ENCODE results near the gene DGUOK. TPM values are rescaled to one million over a fixed set of nuclear protein-coding genes. Genes with fewer than 3 reads are reported as not detected.

Gene DGUOK
- total and polyA plus RNA-seq, 12 donors, result 40.0 to 112 (median 60.0) TPM

DNA sequence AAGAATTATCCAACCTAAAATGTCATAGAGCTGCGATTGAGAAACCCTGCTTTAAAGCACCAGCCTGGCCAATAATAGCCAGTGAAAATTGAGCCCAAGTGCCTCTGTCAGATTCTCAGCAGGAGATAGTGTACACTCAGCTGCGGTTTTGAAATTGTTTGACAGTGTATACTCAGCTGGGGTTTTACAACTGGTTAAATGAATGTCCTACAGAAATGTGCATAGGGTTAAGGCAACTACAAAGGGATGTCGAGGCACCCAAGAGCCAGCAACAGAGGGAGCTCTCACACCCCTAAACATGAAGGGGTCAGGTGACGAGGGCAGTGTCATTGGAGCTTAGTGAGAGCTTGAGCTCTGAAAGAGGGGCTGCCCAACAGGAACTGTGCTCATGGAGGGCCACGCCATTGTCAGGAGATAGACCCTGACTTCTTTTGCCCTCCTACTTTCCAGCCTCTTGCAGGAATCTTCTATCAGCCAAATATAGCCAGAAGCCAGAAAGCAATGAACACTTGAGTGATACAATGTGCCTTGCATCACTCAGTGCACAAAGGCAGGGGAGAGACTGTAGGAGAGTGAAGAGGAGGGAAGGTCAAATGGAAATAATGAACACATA, 18.7 kb upstream of the DGUOK start:
- TF ChIP-seq, protein P1, sequence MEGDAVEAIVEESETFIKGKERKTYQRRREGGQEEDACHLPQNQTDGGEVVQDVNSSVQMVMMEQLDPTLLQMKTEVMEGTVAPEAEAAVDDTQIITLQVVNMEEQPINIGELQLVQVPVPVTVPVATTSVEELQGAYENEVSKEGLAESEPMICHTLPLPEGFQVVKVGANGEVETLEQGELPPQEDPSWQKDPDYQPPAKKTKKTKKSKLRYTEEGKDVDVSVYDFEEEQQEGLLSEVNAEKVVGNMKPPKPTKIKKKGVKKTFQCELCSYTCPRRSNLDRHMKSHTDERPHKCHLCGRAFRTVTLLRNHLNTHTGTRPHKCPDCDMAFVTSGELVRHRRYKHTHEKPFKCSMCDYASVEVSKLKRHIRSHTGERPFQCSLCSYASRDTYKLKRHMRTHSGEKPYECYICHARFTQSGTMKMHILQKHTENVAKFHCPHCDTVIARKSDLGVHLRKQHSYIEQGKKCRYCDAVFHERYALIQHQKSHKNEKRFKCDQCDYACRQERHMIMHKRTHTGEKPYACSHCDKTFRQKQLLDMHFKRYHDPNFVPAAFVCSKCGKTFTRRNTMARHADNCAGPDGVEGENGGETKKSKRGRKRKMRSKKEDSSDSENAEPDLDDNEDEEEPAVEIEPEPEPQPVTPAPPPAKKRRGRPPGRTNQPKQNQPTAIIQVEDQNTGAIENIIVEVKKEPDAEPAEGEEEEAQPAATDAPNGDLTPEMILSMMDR (IDR thresholded peaks at IDR 0.05), result peak in 3 of 6 experiments; percentile 13 to 33 (median 21)
- TF ChIP-seq POLR2A (IDR thresholded peaks at IDR 0.05), result no peak
- DNase-seq, result peak in 2 of 7 donors; percentile 26 to 29
- WGBS, 4 donors, result 53 to 59% (median 57%) methylated on average over 5 of the region's 5 CpGs
- no peak overlapping the region for H3K27ac ChIP-seq
- H3K36me3 ChIP-seq (replicated peaks in 1 of 2), result no peaks in the 10 kb centered on the region
- no peaks in the 10 kb centered on the region for H3K27me3 ChIP-seq
- no peak overlapping the region for H3K4me3 ChIP-seq
- H3K9me3 ChIP-seq (replicated peaks in 1 of 3), result no peaks in the 10 kb centered on the region
- no peaks in the 10 kb centered on the region for H3K4me1 ChIP-seq (replicated peaks in 1 of 2)
- intact Hi-C loops (cut with DNase I), result no loop called here

DNA sequence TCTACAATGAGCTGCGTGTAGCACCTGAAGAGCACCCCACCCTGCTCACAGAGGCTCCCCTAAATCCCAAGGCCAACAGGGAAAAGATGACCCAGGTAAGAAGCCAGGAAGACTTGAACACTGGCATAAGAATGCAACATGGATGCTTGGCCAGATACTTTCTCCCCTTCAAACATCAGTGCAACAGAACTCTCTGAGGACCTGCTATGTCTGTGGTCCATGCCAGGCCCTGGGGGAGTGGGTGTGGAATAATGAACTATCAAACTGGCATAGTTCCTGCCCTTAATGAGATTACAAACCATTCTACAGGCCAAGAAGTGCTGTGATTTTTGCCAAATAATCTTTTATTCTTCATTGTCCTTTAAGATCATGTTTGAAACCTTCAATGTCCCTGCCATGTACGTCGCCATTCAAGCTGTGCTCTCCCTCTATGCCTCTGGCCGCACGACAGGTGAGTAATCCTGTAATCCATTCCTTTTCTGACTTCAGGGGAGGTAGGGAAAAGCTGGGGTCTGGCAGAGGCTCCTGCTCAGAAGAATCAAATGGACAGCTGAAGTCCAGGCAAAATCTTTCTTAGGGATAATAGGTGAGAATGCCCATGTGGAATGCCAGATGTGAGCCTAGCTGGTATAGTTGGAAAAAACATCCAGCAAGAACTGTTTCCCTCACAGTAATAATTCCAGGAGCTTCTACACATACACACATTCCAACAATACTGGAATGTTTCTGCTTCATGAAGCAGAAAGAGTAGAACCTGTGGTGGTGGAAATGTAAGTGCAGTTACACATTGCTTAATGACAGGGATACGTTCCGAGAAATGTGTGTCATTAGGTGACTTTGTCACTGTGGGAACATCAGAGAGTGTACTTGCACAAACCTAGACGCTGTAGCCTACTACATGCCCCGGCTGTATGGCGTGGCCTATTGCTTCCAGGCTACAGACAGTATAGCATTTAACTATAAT, 17.7 kb upstream of the DGUOK start:
- no peaks in the 10 kb centered on the region for H3K4me1 ChIP-seq (replicated peaks in 1 of 2)
- intact Hi-C loops (cut with DNase I), result no loop called here
- no peak for TF ChIP-seq POLR2A (IDR thresholded peaks at IDR 0.05)
- TF ChIP-seq, protein P1 (IDR thresholded peaks at IDR 0.05), result no peak
- H3K27ac ChIP-seq, result no peak overlapping the region
- no peak overlapping the region for H3K4me3 ChIP-seq
- H3K36me3 ChIP-seq (replicated peaks in 1 of 2), result no peaks in the 10 kb centered on the region
- H3K27me3 ChIP-seq, result no peaks in the 10 kb centered on the region
- DNase-seq, result no peak
- 76 to 85% (median 84%) methylated on average over 10 of the region's 10 CpGs for WGBS, 4 donors
- H3K9me3 ChIP-seq (replicated peaks in 1 of 3), result no peaks in the 10 kb centered on the region

DNA sequence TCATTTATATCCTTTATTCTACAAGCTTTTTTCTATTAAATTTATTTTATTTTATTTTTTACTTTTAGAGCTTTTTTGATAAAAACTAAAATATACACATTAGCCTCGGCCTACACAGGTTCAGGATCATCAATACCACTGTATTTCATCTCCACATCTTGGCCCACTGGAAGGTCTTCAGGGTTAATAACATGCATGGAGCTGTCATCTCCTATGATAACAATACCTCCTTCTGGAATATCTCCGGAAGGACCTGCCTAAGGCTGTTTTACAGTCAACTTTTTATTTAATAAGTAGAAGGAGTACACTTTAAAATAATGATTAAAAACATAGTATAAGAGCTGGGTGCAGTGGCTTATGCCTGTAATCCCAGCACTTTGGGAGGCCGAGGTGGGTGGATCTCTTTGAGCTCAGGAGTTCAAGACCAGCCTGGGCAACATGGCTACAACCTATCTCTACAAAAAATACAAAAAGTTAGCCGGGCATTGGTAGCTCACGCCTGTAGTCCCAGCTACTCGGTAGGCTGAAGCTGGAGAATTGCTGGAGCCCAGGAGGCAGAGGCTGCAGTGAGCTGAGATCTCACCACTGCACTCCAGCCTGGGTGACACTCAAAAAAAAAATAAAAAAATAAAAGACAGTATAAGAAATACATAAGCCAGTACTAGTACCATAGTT, 15.7 kb upstream of the DGUOK start:
- Histone ChIP-seq H3K9me3 (replicated peaks in 1 of 3) (no peaks in the 10 kb centered on the region), H3K27me3 (peaks cover 3% of the 10 kb centered on the region), H3K27ac (no peak overlapping the region), H3K4me3 (no peak overlapping the region), H3K4me1 (replicated peaks in 1 of 2) (no peaks in the 10 kb centered on the region), H3K36me3 (replicated peaks in 1 of 2) (no peaks in the 10 kb centered on the region)
- intact Hi-C loops (cut with DNase I), result no loop called here
- DNase-seq, result no peak
- TF ChIP-seq POLR2A (IDR thresholded peaks at IDR 0.05), result no peak
- TF ChIP-seq, protein P1 (IDR thresholded peaks at IDR 0.05), result no peak
- 69 to 78% (median 76%) methylated on average over 6 of the region's 6 CpGs for WGBS, 4 donors

Data from adrenal gland (tissue), 12 donors.